Progenitor cell of endocrine pancreas (in vitro differentiated cells): ENCODE results near the gene DEDD2. TPM values are rescaled to one million over a fixed set of nuclear protein-coding genes. Genes with fewer than 3 reads are reported as not detected.
"Not testable (repeated sequence)": the region's sequence is repeated elsewhere in the genome, so short reads cannot be mapped to it uniquely, and the experiment has no call there.

Experiments
- DNase-seq: peaks from one replicate; pipeline ENCODE4 v3.0.0; 2021; ENCODE audit warnings: low spot score; ENCODE audit not compliant: unreplicated experiment
- H3K27ac Mint-ChIP-seq: 2 replicates; pipeline ENCODE4 v1.8.0; 2021; ENCODE audit warnings: mild to moderate bottlenecking, moderate library complexity, mixed read lengths
- H3K27me3 Mint-ChIP-seq: 2 replicates; pipeline ENCODE4 v1.8.0; 2021; ENCODE audit warnings: mixed read lengths
- H3K36me3 Mint-ChIP-seq: 2 replicates; pipeline ENCODE4 v1.8.0; 2022; ENCODE audit warnings: mixed read lengths; ENCODE audit not compliant: insufficient read depth
- H3K4me1 Mint-ChIP-seq: 2 replicates; pipeline ENCODE4 v1.8.0; 2021; ENCODE audit warnings: low read depth, mixed read lengths
- H3K4me3 Mint-ChIP-seq: 2 replicates; pipeline ENCODE4 v1.8.0; 2021; ENCODE audit warnings: low read depth, mild to moderate bottlenecking, moderate library complexity, mixed read lengths
- H3K9me3 Mint-ChIP-seq: 2 replicates; pipeline ENCODE4 v1.8.0; 2021; ENCODE audit warnings: low read depth, mixed read lengths
- CTCF ChIP-seq: fragments of 200-600 bp; sonication (generic); IDR thresholded peaks from one replicate; pipeline ENCODE4 v1.5.0; 2021; ENCODE audit warnings: antibody characterized with exemption, mild to moderate bottlenecking; ENCODE audit not compliant: unreplicated experiment
- long read RNA-seq: library from polyadenylated mRNA; unstranded; transcript quantifications from one replicate; pipeline ENCODE4 v2.0.0, GENCODE V29; 2020
- total RNA-seq: library from RNA; stranded (reverse); gene quantifications from 2 replicates; pipeline ENCODE4 v1.2.1, GENCODE V29; 2021

The DEDD2 gene
- 35.7 and 38.3 TPM in 2 replicates for total RNA-seq
- long read RNA-seq, transcript DEDD2-205 (5 exons, 1,183 nt) = major isoform, 11 of 18 reads
- long read RNA-seq, partial matches to known transcripts = 1 of 18 reads
- long read RNA-seq, other reads (novel, unspliced or antisense) = 3 of 18 reads

GRCh38 chr19:42217520-42218437, at the start of gene DEDD2:
TSS of gene DEDD2 (minus strand) at chr19:42217677. CDS start at chr19:42217007, 670 bp downstream.
- Mint-ChIP-seq H3K4me3 (peak within 1 kb of the TSS; percentile 90), H3K27me3 (no peaks in the 10 kb centered on the region), H3K36me3 (peaks cover 9% of the 10 kb centered on the region), H3K4me1 (peaks cover 34% of the 10 kb centered on the region), H3K27ac (peak within 1 kb of the TSS; percentile 98), H3K9me3 (no peaks in the 10 kb centered on the region)
- peak; percentile 99 for DNase-seq
- TF ChIP-seq CTCF = no peak

GRCh38 chr19:42266928-42267603, 49.6 kb upstream of the DEDD2 start:
- H3K27me3 Mint-ChIP-seq, H3K36me3 Mint-ChIP-seq, DNase-seq, H3K4me3 Mint-ChIP-seq, H3K9me3 Mint-ChIP-seq, H3K27ac Mint-ChIP-seq: not testable (repeated sequence)
- peaks cover 22% of the 10 kb centered on the region for H3K4me1 Mint-ChIP-seq

- not testable (repeated sequence) for H3K36me3 Mint-ChIP-seq, H3K4me3 Mint-ChIP-seq, H3K27ac Mint-ChIP-seq, DNase-seq, H3K9me3 Mint-ChIP-seq, H3K27me3 Mint-ChIP-seq
- H3K4me1 Mint-ChIP-seq = peaks cover 19% of the 10 kb centered on the region
Observed at GRCh38 chr19:42266105-42266504, 48.6 kb upstream of the DEDD2 start.

GRCh38 chr19:42261763-42262162, 44.3 kb upstream of the DEDD2 start:
- no peak for DNase-seq
- Mint-ChIP-seq H3K9me3 (no peaks in the 10 kb centered on the region), H3K4me3 (no peak overlapping the region), H3K27ac (peak overlapping the region; percentile 45), H3K4me1 (no peaks in the 10 kb centered on the region), H3K27me3 (no peaks in the 10 kb centered on the region), H3K36me3 (no peaks in the 10 kb centered on the region)
- TF ChIP-seq CTCF = no peak

GRCh38 chr19:42257842-42258241, 40.4 kb upstream of the DEDD2 start:
- H3K27ac Mint-ChIP-seq, H3K9me3 Mint-ChIP-seq, H3K4me1 Mint-ChIP-seq, H3K36me3 Mint-ChIP-seq, DNase-seq, H3K27me3 Mint-ChIP-seq, H3K4me3 Mint-ChIP-seq: not testable (repeated sequence)

GRCh38 chr19:42255766-42256745, 38.6 kb upstream of the DEDD2 start:
- H3K36me3 Mint-ChIP-seq = no peaks in the 10 kb centered on the region
- TF ChIP-seq CTCF = no peak
- no peaks in the 10 kb centered on the region for H3K9me3 Mint-ChIP-seq
- H3K4me1 Mint-ChIP-seq = peaks cover 19% of the 10 kb centered on the region
- H3K4me3 Mint-ChIP-seq = peak overlapping the region; percentile 76
- H3K27me3 Mint-ChIP-seq = no peaks in the 10 kb centered on the region
- H3K27ac Mint-ChIP-seq = peak overlapping the region; percentile 59
- DNase-seq = no peak
